ENCODE measurements around the gene TRPM1.

TRPM1 gene

GRCh38 chr15:31101262-31102038 is at the start of gene TRPM1:
Gene TRPM1, minus strand, starts transcription at chr15:31101725. Its CDS starts 20,370 bp downstream, at chr15:31081355.
- no peak for DNase-seq (ENCODE audit: low read depth in 2 of 2)

DNA sequence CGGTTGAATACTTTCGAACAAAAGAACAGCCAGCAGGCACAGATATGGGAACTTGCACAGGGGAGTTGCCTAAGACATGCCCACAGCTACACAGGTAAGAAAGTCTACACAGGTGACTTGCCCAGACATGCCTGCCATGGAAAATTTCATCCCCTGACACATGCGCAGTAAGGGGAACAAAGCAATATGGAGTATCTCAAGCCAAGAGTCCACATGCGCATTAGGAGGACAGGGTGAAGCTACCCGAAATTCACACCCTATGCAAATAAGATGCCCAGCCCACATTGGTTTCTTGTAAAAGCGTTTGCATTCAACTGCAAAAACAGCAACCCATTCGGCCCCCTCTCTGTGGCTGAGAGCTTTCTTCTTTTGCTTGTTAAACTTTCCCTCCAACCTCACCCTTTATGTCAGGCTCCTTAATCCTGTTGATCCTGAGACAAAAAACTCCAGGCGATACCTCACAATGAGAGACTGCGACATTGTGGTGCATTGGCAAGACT is 49.3 kb upstream of the TRPM1 start:
- no peak for DNase-seq (ENCODE audit: low read depth in 2 of 2)

DNA sequence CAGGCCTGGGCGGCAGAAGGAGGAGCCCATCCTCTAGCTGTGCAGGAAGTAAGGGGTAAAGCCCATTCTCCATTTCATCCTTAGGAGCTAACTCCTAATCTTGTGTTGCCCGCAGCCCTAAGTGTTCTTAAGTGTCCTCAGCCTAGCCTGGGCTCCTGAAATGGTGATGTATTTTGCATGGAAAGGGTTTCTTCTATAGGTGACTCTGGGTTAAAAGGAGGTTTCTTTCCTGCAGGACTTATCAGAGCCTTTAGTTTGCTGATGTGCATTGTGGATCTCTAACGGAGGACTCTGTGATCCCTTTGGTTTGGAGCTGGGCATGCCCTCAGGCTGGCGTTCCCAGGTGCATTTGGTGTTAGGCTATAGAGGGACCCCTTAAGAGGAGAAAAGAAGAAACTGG is 48.5 kb upstream of the TRPM1 start:
- DNase-seq (ENCODE audit: low read depth in 2 of 2): no peak

DNA sequence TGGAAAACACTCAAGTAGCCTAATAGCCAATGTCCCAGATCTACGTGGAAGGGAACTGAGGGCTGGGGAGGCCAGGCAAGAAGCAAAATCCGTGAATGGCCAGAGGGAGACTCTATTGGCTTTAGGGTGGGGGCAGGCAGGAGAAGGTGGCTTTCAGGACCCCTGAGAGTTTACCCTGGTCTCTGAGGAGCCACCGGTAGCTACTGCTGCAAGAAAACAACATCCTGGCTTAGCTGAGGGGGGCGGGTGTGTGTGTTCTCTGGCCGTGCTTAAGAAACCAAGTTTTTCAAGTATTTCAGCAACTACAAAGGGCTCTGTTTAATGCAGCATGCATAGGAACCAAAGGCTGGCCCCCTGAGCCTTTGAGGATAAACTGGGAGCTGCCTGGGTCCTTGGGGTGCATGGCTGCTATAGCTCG is 47.6 kb upstream of the TRPM1 start:
- no peak for DNase-seq (ENCODE audit: low read depth in 2 of 2)

- DNase-seq (ENCODE audit: low read depth in 2 of 2): no peak
Observed at GRCh38 chr15:31148297-31149087, 47.0 kb upstream of the TRPM1 start.

GRCh38 chr15:31147944-31148296 is 46.4 kb upstream of the TRPM1 start:
- no peak for DNase-seq (ENCODE audit: low read depth in 2 of 2)

DNA sequence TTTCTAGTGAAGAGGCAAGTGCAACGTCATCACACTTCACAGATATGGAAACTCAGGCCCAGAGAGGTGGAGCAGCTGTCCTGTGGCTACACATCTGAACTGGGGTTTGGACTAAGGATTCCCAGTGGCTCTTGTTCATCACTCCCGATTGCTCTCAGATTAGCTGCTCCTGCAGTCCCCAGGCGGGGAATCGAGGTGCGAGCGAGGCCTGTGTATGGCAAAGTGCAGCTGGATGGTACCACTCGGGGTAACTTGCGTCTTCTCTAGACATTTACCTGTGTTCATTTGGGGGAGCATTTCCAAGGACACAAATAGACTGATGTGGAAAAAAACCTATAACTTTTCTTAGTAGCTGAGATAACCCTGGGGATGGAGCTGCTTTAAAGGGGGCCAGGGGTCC is 45.9 kb upstream of the TRPM1 start:
- DNase-seq (ENCODE audit: low read depth in 2 of 2): no peak

DNA sequence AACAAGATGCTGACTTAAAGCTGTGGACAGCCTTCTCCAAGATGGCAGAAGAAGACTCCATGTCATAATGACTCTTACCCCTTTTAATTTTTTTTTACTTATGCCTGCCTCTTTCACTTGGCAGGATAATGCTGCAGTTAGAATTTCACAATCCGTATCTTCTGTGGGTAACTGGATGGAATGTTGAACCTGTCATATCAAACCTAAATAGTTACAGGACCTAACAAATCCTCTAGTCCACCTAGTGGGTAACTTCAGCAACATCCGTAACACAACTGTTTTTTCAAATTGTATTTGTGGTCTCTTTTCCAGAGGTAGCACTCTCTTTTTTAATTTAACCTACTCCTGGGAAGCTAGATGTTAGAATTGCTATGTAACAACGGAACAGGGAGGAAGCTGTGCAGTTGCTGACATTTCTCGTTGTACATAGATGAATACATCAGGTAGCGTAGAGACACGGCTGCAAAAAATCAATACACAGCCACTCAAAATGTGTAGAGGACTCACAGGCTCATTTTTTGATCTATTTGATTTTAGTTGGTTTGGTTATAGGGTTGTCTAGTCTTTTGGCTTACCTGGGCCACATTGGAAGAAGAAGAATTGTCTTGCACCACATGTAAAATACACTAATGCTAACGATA is 43.9 kb upstream of the TRPM1 start:
- DNase-seq (ENCODE audit: low read depth in 2 of 2): no peak

DNA sequence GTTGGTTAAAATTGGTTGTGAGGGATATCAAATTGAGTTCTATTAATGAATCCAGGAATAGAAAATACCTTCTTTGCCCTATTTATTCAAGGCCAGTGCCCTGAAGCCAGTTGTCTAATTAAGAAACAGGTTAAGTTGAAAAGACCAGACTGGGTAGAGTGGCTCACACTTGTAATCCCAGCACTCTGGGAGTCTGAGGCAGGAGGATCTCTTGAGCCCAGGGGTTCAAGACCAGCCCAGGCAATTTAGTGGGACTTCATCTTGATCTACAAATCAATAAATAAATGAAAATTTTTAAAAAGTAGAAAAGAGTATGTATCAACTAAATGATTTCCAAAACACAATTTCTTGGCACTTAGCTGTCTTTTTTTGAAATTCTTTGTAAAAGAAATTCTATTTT is 40.3 kb upstream of the TRPM1 start:
- no peak for DNase-seq (ENCODE audit: low read depth in 2 of 2)

- DNase-seq (ENCODE audit: low read depth in 2 of 2): no peak
Observed at GRCh38 chr15:31136607-31137328, 35.2 kb upstream of the TRPM1 start.

DNA sequence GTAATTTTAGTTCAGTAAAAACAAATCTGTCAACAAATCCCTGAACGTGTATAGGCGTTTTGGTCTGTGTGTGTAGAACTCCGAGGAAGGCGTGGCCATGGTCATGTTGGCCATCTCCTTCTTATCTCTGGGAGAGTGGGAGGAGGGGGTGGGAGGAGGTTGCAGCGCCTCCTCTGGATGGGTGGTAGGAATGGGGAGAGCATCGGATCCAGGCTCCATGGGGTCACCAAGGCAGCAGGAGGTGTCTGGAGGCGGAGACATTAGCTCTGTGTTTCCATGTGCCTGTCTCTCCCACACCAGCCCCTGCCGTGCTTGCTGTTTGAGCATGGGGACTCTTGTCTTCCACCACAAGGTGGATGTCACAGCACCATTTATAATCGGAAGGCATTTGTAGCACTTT is 34.5 kb upstream of the TRPM1 start:
- no peak for DNase-seq (ENCODE audit: low read depth in 2 of 2)

- no peak for DNase-seq (ENCODE audit: low read depth in 2 of 2)
Observed at GRCh38 chr15:31135523-31135922, 34.0 kb upstream of the TRPM1 start.

- no peak for DNase-seq (ENCODE audit: low read depth in 2 of 2)
Observed at GRCh38 chr15:31133890-31134289, 32.4 kb upstream of the TRPM1 start.

DNA sequence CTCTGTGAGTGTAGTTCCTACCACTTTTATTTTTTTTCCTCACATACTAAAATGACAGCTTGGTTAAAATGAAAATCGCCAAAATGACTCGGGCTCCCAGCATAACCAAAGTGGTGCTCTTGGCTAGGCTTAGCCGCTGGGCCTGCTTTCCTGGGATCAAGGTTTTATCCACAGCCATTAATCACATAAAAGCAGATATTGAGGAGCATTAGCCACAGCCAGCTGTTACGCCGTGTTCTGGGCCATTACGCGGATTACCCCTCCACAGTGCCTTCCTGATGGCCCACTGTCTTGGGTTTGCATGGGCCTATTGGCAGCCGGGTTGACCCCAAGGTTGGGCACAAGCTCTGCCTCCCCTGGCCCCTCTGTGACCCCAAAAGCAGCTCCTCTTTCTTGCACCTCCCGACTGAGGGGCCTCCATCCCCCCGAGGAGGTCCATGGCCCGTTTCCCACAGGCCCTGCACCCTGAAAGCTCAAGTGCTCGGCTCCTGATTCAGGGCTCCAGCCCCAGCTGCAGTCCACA is 30.4 kb upstream of the TRPM1 start:
- no peak for DNase-seq (ENCODE audit: low read depth in 2 of 2)

DNA sequence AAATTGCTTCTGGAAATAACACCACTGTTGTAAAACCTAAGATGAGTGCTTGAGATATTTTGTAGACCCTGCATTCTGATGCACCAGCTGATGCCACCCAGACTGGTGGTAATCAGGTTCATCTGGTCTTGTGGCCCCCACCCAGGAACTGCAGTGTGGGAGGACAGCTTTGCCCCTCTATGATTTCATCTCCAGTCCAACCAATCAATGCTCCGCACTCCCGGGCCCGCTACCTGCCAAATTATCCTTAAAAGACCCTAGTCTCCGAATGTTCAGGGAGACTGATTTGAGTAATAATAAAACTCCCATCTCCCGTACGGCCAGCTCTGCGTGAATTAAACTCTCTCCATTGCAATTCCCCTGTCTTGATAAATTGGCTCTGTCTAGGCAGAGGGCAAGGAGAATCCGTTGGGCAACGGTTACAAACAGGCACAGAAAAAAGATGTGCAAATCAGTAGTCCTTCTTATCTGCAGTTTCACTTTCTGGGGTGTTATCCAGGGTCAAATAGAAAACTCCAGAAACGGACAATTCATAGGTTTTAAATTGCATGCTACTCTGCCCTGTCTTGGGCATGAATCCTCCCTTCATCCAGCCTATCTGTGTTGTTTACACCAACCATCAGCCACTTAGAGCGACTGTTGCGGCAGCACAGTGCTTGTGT is 29.2 kb upstream of the TRPM1 start:
- no peak for DNase-seq (ENCODE audit: low read depth in 2 of 2)

- no peak for DNase-seq (ENCODE audit: low read depth in 2 of 2)
Observed at GRCh38 chr15:31129769-31130303, 28.3 kb upstream of the TRPM1 start.

DNA sequence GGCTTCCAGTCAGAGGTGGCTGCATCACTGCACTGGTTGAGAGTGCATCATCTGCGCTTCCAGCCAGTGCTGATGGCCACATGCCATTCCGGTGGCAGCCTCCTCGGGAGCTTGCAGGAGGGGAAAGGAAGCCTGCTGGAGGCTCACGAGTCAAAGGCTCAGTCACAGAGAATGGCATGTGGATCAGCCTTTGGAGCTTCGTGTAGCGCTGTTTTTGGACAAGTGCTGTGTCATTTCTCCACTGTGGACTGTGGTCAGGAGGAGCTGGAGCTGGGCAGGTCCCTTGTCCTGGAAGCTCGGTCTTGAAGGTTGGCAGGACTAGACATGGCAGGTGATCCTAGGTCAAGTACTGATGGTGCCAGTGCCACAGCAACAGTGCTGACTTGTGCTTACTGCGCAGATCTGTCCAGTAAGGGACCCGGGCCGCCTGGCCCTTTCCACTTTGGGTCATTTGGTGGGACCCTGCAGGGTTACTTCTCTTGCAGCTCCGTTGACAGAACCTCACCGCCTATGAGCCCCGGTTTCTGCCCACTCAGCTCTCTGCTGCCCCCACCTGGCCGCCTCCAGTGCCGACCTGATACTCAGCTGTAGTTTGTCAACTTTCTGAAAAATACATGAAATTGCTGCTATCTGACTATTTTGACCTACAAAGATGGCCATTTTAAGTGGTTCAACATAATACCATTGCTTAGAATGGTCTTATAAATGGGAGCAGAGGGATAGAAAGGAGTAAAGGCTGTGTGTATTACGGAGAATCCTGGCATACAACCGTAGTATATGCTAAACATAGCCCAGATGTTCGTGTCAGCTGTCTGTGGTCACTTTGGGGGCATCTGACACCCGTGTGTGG is 27.6 kb upstream of the TRPM1 start:
- peak; percentile 44 to 59 for DNase-seq (ENCODE audit: low read depth in 2 of 2)

DNA sequence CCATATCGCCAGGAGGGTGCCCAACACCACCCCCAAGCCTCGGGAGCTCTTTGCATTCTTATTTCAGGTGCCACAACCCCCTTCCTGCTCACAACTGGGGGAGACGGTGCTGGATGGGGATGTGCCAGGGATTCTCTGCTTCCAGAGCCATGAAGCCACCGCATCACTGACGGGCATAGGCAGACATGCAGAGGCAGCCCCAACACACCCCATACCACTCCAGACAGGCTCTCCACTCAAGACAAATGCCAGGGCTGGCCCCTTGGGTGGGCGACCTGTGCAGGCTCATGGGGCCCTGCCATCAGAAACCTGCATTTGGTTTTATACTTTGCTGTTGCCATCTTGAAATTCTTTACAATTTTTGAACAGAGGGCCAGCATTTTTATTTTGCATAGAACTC is 27.0 kb upstream of the TRPM1 start:
- DNase-seq (ENCODE audit: low read depth in 2 of 2): no peak

DNA sequence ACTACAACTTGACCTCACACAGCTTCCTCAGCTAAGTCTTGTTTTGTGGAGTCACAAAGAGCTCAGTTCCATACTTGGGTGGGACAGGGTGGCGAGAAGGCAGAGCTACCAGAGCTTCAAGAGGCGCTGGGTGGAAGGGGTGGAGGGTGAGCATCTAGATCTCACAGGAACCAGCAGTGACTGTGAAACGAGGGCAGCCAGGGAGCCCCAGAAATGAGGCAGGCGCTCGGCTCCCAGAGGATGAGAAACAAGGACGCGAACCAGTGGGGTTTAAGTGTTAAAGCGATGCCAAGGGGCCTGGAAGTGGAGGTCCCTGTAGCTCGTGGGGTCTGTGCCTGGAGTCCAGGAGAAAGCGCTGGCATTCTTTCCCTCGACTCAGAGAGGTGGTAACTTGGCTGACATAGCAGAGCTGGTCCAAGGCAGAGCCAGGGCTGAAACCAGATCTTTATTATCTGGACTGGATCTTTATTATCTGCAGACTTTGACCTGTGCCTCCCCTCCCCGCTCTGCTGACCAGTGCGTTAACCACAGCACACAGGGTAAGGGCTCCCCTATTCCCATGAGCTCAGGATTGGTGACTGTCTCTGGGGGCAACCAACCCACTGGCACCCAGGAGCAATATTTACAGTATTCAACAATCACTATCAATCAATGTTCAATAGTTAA is 26.2 kb upstream of the TRPM1 start:
- DNase-seq (ENCODE audit: low read depth in 2 of 2): no peak

All from stimulated activated CD8-positive, alpha-beta memory T cell treated with anti-CD3 and anti-CD28 coated beads, Interleukin-2, amount 100 ng/mL, for 1 hour (primary cell).